HL-60 (cell line): ENCODE results near the gene RILPL2.
"Not testable (repeated sequence)": the region's sequence is repeated elsewhere in the genome, so short reads cannot be mapped to it uniquely, and the experiment has no call there.

Experiments used
- DNase-seq, 2 experiments: peaks; one replicate each; pipeline ENCODE4 v3.0.0-alpha.2; 2010 to 2020; ENCODE audit warnings: low read depth in 1 of 2, low spot score in 1 of 2
- H3K27ac ChIP-seq: fragments of 250-450 bp; sonication (Bioruptor Pico); replicated peaks from 2 replicates; pipeline ENCODE4 v1.5.1; 2020; ENCODE audit warnings: mild to moderate bottlenecking, moderate library complexity
- H3K27me3 ChIP-seq: fragments of 250-450 bp; sonication (Bioruptor Pico); 2 replicates; pipeline ENCODE4 v1.5.1; 2021; ENCODE audit warnings: mild to moderate bottlenecking, moderate library complexity; ENCODE audit not compliant: insufficient read depth, poor library complexity, severe bottlenecking
- H3K4me3 ChIP-seq: replicated peaks from 2 replicates; pipeline ENCODE4 v1.5.1; 2011; ENCODE audit warnings: mild to moderate bottlenecking, control low read depth, low read length; ENCODE audit not compliant: insufficient read depth
- CTCF ChIP-seq: IDR thresholded peaks from one replicate; pipeline ENCODE4 v1.5.1; 2011; ENCODE audit warnings: low read length, control low read depth, inconsistent platforms; ENCODE audit not compliant: insufficient read depth
- GABPA ChIP-seq: IDR thresholded peaks from 2 replicates; pipeline ENCODE4 v1.6.1; 2012; ENCODE audit warnings: low read depth
- POLR2AphosphoS5 ChIP-seq: IDR thresholded peaks from 2 replicates; pipeline ENCODE4 v1.6.1; 2012; ENCODE audit warnings: low read depth
- REST ChIP-seq: IDR thresholded peaks from 2 replicates; pipeline ENCODE4 v1.6.1; 2012; ENCODE audit warnings: low read depth; ENCODE audit not compliant: insufficient replicate concordance
- SPI1 ChIP-seq: IDR thresholded peaks from 2 replicates; pipeline ENCODE4 v1.6.1; 2012; ENCODE audit warnings: low read depth, mild to moderate bottlenecking, borderline replicate concordance

The RILPL2 gene

GRCh38 chr12:123482876-123483275 is 46.4 kb upstream of the RILPL2 start:
- TF ChIP-seq REST (no peak), SPI1 (no peak), GABPA (no peak), POLR2AphosphoS5 (no peak), CTCF (no peak)
- no peak for DNase-seq
- H3K27ac ChIP-seq: no peak overlapping the region

GRCh38 chr12:123481251-123481650 is 44.8 kb upstream of the RILPL2 start:
- DNase-seq, H3K4me3 ChIP-seq, H3K27me3 ChIP-seq, H3K27ac ChIP-seq: not testable (repeated sequence)

More at GRCh38 chr12:123482876-123483275, 46.4 kb upstream of the RILPL2 start:
- Histone ChIP-seq H3K4me3 (no peak overlapping the region), H3K27me3 (no peaks in the 10 kb centered on the region)

GRCh38 chr12:123479442-123480180 is 43.1 kb upstream of the RILPL2 start:
- Histone ChIP-seq H3K27me3 (no peaks in the 10 kb centered on the region), H3K4me3 (no peak overlapping the region), H3K27ac (no peak overlapping the region)
- DNase-seq: no peak
- no peak for TF ChIP-seq REST
- no peak for TF ChIP-seq POLR2AphosphoS5
- TF ChIP-seq SPI1: no peak
- no peak for TF ChIP-seq GABPA
- no peak for TF ChIP-seq CTCF

GRCh38 chr12:123478762-123479161 is 42.3 kb upstream of the RILPL2 start:
- no peak overlapping the region for H3K4me3 ChIP-seq
- no peak for DNase-seq
- H3K27ac ChIP-seq: no peak overlapping the region
- no peaks in the 10 kb centered on the region for H3K27me3 ChIP-seq
- TF ChIP-seq CTCF (no peak), POLR2AphosphoS5 (no peak), GABPA (no peak), REST (no peak), SPI1 (no peak)
